HG03103 (cell line): ENCODE measurements around the gene DLGAP4.

Source experiments
- ATAC-seq: cut with Tn5 transposase; IDR thresholded peaks from one replicate; pipeline ENCODE4 v1.9.1; 2021; ENCODE audit warnings: low read depth; ENCODE audit not compliant: unreplicated experiment

DLGAP4 gene

DNA sequence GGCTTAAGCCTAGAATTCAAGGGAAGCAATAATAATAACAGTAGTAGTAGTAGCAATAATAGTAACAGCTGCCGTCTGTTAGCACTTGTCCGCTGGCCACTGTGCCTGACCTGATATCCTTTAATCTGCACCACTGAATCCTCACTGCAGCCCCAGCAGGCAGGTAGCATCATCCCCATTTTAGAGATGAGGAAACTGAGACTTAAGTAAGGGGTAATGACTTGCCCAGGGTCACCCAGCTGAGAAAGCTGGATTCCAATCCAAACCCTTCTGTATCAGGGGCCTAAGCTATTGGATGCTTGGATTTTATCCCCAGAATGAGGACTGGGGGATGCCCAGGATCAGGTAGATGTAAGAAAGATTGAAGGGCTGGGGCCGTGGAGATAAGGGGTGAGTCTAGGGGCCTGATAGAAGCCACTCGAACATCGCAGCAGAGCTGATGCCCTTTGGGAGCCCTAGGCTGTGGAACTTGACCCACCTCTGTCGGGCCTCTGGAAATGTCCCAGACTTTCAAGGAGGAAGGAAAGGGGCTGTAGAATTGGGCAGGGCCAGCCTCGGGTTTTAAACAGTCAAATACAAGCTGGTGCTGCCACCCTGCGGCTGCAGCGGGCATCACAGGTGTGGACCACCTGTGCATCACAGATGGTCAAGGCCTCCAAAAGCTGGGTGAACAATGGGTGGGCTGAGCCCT lies 133.0 kb downstream of the DLGAP4 start:
- ATAC-seq = no peak

DNA sequence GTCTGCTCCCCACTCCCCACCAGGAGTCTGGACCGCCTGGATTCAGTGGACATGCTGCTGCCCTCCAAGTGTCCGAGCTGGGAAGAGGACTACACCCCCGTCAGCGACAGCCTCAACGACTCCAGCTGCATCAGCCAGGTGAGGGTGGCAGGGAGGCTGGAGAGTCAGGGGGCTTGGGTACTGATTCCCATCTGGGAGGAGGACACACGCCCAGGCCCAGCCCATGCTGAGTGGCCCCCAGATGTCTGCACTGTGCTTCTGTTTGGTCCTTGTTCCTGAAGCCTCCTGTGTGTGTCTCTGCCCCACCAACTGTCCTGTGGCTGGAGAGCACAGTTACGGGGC lies 133.6 kb downstream of the DLGAP4 start:
- ATAC-seq = no peak

DNA sequence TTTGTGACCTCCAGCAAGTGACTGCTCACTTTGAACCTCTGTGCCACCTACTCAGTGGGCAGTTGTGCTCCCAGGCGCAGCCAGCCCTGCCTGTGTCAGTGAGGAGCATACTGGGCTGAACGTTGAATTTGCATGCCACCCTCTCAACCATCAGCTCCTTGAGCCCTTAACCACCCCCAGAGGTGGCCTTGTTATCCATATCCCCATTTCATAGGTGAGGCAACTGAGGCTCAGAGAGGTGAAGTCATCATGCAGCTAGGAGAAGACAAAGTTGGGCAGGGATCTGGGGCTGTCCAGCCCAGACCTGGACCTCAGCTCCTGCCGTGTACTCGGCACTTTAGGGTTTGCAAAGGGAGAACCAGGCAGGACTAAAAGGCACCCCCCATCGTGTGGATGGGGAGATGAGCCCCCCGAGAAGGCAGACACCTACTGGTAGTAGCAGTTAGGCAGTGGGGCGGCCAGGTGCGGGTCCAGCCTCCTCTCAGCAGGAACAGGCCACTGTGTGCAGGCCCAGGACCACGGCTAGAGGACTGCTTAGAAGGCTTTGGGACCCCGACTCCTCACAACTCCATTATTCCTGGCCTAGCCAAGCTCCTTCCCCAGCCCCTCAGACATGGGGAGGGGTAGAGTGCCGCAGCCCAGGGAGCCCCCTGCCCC lies 134.4 kb downstream of the DLGAP4 start:
- ATAC-seq = no peak

DNA sequence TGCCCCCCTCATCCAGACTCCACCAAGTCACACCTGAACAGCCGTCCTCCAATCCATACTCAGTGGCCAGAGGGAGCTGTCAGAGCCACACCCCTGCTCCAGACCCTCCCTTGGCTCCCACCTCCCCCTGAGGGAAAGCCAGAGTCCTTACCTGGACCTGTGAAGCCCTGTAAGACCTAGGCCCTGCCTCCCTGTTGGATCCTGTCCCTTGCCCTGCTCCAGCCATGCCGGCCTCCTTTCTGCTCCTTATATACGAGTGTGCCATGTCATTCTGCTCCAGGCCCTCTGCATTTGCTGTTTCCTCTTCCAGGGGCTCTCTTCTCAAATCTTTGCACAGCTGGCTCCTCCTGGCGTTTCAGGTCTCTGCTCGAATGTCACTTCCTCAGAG lies 134.9 kb downstream of the DLGAP4 start:
- no peak for ATAC-seq

DNA sequence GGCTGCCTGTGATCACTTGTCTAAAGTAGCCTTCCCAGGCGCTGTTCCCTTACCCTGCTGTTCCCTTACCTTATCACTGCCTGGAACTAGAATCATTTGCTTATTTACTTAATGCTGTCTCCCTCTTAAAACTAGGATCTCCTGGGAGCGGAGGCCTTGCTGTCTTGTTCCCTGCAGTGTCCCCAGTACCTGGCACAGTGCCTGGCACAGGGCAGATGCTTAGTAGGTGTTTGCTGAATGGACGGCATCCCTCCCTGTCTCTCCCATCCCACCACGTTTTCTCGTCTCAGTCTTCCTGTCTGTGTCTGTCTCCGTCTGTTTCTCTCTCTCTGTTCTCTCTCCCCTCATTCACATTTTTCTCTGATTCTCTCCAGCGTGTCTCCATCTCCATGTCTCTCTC lies 135.3 kb downstream of the DLGAP4 start:
- ATAC-seq = no peak

DNA sequence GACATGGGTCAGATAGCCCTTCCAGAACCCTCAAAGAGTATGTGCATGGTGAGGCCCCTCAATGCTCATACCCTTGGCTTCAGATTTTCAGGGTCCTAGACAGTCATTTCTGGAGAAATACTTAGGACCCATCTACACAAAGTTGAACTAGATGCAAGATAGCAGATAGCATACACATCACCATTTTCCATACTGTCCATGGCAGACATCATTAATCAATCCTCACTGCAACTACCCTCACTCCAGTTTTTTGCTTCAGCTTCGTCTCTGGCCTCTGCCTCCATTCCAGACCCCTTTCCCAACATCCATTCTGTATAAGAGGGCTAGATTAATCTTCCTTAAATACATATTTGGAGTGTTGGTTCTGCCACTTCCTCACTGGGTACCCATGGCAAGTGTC lies 139.7 kb downstream of the DLGAP4 start:
- no peak for ATAC-seq

DNA sequence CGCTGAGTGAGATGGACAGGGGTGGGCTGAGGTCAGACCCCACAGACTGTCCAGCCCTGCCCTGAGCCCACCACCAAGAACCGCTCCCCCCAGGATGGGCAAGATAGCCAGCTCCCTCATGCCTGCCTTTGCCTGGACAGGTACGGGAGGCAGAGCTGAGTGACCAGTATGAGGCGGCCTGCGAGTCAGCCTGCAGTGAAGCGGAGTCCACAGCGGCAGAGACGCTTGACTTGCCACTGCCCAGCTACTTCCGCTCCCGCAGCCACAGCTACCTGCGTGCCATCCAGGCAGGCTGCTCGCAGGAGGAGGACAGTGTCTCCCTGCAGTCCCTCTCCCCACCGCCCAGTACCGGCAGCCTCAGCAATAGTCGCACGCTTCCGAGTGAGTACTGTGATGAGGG lies 140.4 kb downstream of the DLGAP4 start:
- ATAC-seq = no peak

DNA sequence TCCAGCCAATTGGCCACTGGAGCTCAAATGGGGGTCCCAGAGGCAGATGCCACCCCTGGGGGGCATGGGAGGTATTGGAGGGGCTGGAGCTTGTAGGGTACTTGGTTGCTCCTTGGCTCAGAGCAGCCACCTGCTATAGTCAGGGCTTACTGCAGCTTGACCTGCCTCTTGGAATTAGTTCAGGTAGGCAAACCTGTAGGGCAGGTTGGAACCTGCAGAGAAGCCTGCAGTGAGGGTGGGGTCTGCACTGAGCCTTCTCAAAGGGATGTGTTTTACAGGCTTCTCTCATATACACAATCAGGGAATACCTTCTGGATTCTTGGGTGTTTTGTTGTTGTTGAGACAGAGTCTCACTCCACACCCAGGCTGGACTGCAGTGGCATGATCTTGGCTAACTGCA lies 141.0 kb downstream of the DLGAP4 start:
- ATAC-seq = no peak

DNA sequence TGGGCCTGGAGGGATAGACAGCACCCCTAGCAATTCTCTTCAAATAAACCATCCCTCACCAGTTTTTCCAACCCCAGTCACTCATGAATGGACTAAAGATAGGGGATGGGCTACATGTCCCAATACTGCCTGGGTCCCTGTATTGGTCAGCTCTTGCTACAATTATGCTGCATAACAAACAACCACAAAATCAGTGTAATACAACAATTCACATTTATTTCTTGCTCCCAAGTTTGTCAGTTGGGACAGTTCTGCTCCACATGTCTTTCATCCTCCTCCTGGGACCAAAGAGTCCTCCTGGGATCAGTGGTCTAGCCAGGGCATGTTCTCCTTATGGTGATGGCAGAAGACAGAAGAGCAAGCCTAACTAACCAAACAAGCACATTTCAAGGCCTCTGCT lies 143.5 kb downstream of the DLGAP4 start:
- no peak for ATAC-seq

DNA sequence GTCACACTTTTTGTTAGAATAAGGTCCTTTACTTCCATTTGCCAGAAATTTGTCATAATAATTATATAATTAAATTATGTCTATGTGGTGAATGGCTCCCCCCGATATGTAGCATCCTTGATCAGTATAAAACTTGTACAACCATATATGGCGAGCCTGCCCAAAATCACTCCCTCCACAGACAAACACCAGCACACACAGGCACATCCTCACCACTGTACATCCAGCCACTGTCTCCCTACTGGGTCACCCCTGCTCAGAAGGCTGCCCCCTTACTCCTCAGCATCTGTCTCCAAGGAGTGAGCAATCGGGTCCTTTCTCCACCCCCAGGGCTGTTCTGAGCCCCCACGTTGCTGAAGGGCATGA lies 148.2 kb downstream of the DLGAP4 start:
- no peak for ATAC-seq

DNA sequence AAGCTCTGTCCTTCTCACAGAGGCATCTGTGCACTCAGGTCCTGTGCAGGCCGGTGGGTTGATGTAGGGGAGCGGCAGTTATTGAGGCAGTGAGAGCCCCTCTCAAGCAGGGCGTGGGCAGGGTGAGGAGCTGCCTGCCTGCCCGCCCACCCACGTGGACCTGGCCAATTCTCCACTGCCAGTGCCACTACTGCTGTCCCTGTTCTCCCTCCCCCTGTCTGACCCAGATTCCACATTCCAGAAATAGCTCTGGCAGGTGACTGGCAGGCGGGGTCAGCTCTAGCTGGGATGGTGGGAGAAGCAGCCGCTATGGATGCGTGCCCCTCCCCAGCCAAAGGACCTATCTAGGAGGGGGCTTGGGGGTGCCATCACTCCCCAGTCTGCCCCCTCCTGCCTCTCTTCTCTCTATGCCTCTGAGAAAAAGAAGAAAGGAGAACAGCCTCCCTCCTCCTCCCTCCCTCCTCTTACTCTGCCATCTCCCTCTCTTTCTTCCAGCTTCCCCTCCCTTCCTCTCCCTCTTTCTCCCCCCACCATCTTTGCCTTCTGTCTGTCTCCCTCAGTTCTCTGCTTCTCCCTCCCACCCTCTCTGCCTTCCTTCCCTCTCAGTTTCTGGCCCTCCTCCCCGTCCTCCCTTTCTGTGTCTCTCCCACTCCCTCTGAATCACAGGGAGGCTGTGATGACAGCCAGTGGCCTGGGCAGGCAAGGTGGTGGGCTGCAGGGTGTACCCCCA lies 148.7 kb downstream of the DLGAP4 start:
- no peak for ATAC-seq

DNA sequence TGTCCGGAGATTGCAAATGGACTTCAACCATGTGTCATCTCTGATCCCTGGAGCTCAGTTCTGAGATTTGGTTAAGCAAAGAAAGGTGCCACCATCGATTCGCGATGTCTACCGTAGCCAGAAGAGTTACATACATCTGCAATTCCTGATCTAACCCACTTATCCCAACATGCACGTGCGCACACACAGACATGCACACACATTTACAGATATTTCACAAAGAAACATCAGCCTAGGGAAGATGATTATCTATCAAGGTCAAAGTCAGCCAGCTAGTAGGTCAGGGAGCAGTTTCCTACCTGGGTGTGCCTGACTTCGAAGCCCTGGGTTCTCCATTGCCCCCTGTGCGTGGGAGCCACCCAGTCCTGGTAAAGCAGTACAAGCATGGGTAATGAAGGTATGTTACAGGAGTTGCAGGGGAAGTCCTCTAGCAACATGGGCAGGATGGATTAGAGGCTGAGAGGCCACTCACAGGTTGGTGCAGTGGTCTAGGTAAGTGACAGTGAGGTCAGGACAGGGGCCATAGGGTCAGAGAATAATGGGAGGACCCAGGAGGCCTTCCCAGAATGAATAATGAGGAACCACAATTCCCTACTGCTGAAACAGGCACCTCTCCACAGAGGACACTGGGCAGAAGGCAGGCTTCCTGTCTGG lies 150.0 kb downstream of the DLGAP4 start:
- ATAC-seq = no peak

DNA sequence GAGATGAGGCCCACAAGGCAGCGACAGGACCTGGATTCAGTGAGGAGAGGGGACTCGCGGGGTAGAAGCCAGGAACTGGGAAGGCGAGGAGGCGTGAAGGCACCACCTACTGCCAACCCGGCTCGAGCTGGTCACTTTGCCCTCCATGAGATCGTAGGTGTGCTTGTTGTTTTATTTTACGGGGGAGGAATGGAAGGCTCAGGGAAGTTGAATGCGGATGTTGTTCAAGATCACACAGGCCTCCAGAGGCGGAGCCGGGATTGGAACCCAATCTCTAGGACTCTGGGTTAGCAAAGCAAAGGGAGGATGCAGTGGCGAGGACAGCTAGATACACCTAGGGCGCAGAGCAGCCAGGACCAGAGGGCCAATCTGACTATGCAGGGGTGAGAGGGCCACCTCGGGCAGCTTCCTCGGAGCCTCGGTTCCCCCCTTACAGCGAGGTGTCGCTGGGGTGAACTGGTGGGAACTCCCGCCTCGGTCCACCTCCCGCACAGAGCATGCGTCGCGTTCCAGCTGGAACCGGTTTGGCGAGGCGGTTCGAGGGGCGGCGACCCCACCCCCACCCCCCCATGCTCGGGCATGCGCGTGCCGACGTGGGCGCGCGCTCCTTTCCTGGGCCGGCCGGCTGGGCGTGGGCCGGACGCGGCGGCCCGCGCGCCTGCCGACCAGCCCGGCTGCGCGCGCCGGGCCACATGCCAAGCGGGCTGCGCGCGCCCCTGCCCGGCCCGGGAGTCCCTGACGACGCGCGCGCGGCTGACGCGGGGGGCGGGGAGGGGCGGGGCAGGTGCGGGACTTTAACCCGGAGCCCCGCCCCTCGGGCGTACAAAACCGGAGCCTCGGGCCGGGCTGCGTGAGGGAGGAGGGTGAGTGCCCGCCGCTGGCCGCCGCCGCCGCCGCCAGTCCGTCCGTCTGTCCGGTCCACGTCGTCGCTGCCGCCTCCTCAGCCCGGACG lies 154.8 kb downstream of the DLGAP4 start:
- ATAC-seq = peak; percentile 45

DNA sequence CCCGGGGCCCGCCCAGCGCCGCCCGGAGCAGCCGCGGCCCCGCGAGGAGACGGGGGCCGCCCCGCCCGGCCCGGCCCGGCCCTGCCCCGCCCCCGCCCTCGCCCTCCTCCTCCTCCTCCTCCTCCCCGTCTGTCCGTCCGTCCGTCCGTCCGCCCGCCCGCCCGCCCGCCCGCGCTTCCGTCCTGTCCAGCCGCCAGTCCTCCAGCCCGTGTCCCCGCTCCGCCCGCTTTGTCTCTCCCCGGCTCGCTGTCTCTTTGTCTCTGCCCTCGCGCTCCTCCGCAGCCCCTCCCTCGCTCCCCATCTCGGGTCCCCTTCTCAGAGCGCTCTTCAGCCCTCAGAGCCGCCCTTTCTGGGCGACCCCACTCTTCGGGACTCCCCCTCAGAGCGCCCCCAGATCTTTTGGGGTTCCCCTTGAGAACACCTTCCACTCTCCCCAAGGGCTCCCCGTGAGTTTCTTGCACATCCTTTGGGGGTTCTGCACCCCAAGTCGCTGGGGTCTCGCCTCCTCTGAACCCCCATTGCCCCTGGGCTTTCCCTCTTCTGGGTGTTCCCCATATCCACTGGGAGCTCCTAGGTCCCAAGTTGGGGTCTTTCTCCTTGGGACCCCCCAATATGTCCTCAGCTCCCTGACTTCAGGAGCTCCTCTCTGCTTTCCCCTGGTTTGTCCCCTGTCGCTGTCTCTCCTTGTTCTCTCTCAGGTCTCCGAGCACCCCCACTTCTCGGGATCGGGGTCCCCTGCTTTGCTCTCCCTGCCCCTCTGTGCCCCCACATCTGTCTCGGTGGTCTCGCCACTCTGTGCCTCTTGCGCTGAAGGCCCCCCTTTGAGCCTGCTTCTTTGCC lies 155.7 kb downstream of the DLGAP4 start:
- no peak for ATAC-seq

DNA sequence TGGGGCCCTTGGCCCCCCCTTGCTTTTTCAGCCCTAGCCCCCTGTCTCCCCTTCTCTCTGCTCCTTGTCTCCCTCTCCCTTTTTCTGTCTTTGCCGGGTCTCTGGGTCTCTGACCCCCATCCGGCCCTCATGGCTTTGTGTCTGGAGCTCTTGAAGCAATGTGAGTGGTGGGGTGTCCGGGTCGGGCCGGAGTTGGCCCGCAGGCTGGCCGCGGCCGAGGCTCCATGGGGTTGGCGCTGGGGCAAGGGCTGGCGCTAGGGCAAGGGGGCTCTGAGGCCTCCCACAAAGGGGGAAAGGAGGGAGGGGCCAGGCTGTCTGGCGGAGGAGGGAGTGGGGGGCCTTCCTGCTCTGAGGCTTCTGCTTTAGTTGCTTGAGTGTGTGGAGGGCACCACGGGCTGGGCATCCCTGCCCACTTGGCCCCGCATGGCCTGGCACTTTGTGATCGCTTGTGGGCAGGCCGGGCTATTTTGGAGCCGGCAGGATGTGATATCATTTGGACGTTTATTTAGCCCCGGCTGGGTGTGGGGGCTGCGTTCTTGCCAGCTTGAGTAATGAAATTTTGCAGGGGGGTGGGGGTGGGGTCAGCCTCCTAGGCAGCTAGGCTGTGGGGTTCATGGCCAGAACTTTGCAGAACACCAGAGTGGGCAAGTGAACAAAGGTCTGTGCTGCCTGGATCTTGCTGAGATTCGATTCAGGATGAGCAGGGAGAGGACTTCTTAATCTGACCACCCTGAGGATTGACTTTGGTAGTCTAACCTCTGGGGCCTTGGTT lies 156.5 kb downstream of the DLGAP4 start:
- ATAC-seq = no peak

DNA sequence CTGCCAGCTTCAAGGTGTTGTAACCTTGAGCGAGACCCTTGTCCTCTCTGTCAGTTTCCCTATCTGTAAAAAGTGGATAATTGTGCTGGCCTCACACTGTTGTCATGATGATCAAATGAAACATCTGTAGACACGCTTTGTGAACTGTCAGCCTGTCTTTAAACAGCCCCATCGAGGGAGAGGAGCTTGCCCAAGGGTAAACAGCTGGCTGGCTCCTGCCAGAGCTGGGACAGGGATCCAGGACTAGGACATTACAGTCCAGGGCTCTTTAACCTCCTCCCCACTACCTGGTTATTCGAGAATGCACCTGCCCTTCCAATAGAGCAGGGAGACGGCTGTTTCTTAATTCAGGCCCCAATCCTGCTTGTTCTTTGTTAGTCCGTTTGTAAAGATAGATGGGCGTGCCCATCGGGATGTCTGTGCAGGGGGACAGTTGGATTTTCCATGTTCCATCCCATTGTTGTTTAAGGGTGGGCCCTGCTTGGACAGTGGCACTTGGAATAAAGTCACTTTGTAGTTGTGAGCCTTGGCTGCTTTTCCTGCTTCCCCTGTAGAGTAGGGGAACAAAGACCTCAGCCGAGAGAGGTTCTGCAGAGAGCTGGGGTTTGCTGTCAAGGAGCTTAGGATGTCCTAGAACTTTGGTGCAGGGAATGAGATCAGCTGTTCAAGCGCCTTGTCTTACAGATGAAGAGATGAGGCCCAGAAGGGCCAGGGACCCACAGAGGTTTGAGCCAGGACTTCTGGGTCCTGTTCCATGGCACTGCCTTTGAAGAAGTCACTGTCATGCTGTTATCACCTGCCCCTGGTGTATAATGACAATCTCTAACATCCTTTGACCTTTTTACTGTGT lies 157.3 kb downstream of the DLGAP4 start:
- no peak for ATAC-seq

DNA sequence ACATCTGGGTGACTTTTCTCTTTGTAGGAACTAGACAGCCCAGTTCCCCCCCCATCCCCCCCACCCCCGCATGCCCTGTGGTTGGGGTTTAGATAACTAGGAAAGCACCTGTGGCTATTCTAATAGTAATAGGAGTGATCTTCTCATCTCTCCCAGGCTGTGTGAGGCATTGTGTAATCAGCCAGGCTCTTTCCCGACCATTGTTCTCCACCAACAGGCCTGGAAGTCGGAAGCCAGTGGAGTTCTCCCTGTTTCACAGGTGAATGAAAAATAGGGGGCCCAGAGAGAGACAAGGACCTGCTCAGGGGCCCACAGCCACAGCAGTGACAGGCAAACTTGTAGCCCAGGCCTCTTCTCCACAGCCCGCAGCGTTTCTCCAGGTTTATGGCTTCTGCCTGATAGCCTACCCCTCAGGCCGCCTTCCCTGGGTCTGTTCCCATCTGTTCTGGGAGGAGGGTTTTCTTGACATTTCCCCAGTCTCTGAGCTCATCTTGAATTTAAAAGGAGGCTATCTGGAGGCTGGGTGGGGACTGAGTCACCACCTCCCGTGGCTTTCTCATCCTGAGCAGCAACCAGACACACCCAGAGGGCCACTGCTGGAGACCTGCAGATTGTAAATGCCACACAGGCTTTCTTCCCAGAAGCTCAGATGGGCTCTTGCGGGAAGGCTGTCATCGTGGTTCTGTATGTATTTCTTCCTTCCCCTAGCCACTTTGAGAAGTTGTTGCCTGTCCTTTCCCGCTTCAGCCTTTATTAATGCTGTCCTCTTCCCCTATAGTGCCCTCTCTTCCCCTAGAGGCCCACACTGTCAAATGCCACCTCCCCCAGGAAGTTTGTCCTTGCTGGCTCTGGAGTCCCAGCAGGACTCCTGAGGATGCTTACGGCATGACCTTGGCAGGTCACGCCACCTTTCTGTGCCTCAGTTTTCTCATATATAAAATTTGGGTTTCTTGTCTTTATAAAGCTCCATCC lies 159.3 kb downstream of the DLGAP4 start:
- no peak for ATAC-seq
